DMS79 (cell line): Measurements from ENCODE around the gene MLEC.
"Not testable (repeated sequence)": the region's sequence is repeated elsewhere in the genome, so short reads cannot be mapped to it uniquely, and the experiment has no call there.

Experiments
- DNase-seq: peaks from one replicate; lab custom pipeline; 2025; lab: John Stamatoyannopoulos, UW

Gene MLEC

GRCh38 chr12:120720987-120721801 lies 34.2 kb downstream of the MLEC start:
- no peak for DNase-seq

GRCh38 chr12:120721866-120722265 lies 34.9 kb downstream of the MLEC start:
- no peak for DNase-seq

- no peak for DNase-seq
Observed at GRCh38 chr12:120722784-120723183, 35.8 kb downstream of the MLEC start.

- DNase-seq, result no peak
Observed at GRCh38 chr12:120724720-120725119, 37.8 kb downstream of the MLEC start.

GRCh38 chr12:120725151-120725658 lies 38.3 kb downstream of the MLEC start:
- no peak for DNase-seq

- peak; percentile 61 for DNase-seq
Observed at GRCh38 chr12:120725659-120726509, 38.9 kb downstream of the MLEC start, which contains the start of gene ACADS. TSS of gene ACADS (plus strand) at chr12:120725826. CDS start at chr12:120725886, 60 bp downstream.

GRCh38 chr12:120726510-120726793 lies 39.5 kb downstream of the MLEC start:
- DNase-seq, result no peak

- DNase-seq, result no peak
Observed at GRCh38 chr12:120726961-120727360, 40.0 kb downstream of the MLEC start.

GRCh38 chr12:120732198-120732597 lies 45.2 kb downstream of the MLEC start:
- DNase-seq, result not testable (repeated sequence)

GRCh38 chr12:120733574-120733973 lies 46.6 kb downstream of the MLEC start:
- no peak for DNase-seq

- no peak for DNase-seq
Observed at GRCh38 chr12:120734210-120734609, 47.3 kb downstream of the MLEC start.

- no peak for DNase-seq
Observed at GRCh38 chr12:120735181-120735580, 48.2 kb downstream of the MLEC start.

- DNase-seq, result no peak
Observed at GRCh38 chr12:120736404-120737331, 49.7 kb downstream of the MLEC start.

GRCh38 chr12:120737557-120738251 lies 50.8 kb downstream of the MLEC start:
- no peak for DNase-seq

- DNase-seq, result no peak
Observed at GRCh38 chr12:120738252-120739030, 51.5 kb downstream of the MLEC start.

GRCh38 chr12:120739031-120739762 lies 52.2 kb downstream of the MLEC start:
- DNase-seq, result no peak

GRCh38 chr12:120739821-120740613 lies 53.1 kb downstream of the MLEC start:
- DNase-seq, result no peak

- DNase-seq, result no peak
Observed at GRCh38 chr12:120740871-120741270, 53.9 kb downstream of the MLEC start.
